ENCODE data around the gene BMPR2. TPM values are rescaled to one million over a fixed set of nuclear protein-coding genes. Genes with fewer than 3 reads are reported as not detected.
A peak's percentile ranks its signal among the peaks of the same experiment; 100 is the strongest.

BMPR2 gene
- polyA plus RNA-seq, 1 donor (not counting 4 experiments of a cell fraction or from before 2014, with no cell fraction given): 31.9 TPM

GRCh38 chr2:202583709-202584219 lies 207.6 kb downstream of the BMPR2 start:
- Histone ChIP-seq H3K27me3 (ENCODE audit: control insufficient read depth, extremely low read depth, insufficient read depth, low read length) (no peaks in the 10 kb centered on the region), H3K4me1 (ENCODE audit: control insufficient read depth, extremely low read depth, insufficient read depth, low read length) (peaks cover 4% of the 10 kb centered on the region), H3K9ac (ENCODE audit: control insufficient read depth, extremely low read depth, insufficient read depth, low read length) (no peak overlapping the region), H3K36me3 (ENCODE audit: control insufficient read depth in 2 of 2, extremely low read depth in 1 of 2, insufficient read depth in 2 of 2, low read length in 2 of 2) (no peaks in the 10 kb centered on the region), H4K20me1 (ENCODE audit: control insufficient read depth, extremely low read depth, insufficient read depth, low read length) (no peaks in the 10 kb centered on the region), H3K9me3 (ENCODE audit: control insufficient read depth, low read depth, low read length) (no peaks in the 10 kb centered on the region), H3K4me2 (ENCODE audit: control insufficient read depth, extremely low read depth, insufficient read depth, low read depth, low read length) (no peak overlapping the region), H3K79me2 (ENCODE audit: control insufficient read depth, insufficient read depth, low read length) (no peaks in the 10 kb centered on the region), H3K9me1 (ENCODE audit: control insufficient read depth, extremely low read depth, insufficient read depth, low read length) (no peaks in the 10 kb centered on the region), H3K4me3 (ENCODE audit: control insufficient read depth in 2 of 3, extremely low read depth in 1 of 3, insufficient read depth in 2 of 3, low read depth in 1 of 3, low read length in 3 of 3) (no peak overlapping the region), H2AFZ (ENCODE audit: control insufficient read depth, low read length) (no peak overlapping the region), H3K27ac (ENCODE audit: control insufficient read depth, insufficient read depth, low read length) (no peak overlapping the region)
- TF ChIP-seq CTCF (optimal IDR thresholded peaks at IDR 0.05 in 1 of 3, IDR thresholded peaks at IDR 0.05 in 1 of 3, conservative IDR thresholded peaks at IDR 0.05 in 1 of 3; ENCODE audit: extremely low read depth in 1 of 3, insufficient read depth in 2 of 3, low read length in 3 of 3): no peak
- no peak for TF ChIP-seq EZH2 (IDR thresholded peaks at IDR 0.05; ENCODE audit: low read length)
- dilution Hi-C loops (cut with MboI; ENCODE audit: extremely low pct_ligation_motif_present, low sequenced_read_pairs): no loop called here
- DNase-seq (ENCODE audit: low read depth, low spot score) (no peak), FAIRE-seq (no peak)

- H3K9me3 ChIP-seq (ENCODE audit: control insufficient read depth, low read depth, low read length): no peaks in the 10 kb centered on the region
- H3K4me3 ChIP-seq (ENCODE audit: control insufficient read depth in 2 of 3, extremely low read depth in 1 of 3, insufficient read depth in 2 of 3, low read depth in 1 of 3, low read length in 3 of 3): no peak overlapping the region
- dilution Hi-C loops (cut with MboI; ENCODE audit: extremely low pct_ligation_motif_present, low sequenced_read_pairs): no loop called here
- H3K9ac ChIP-seq (ENCODE audit: control insufficient read depth, extremely low read depth, insufficient read depth, low read length): no peak overlapping the region
- DNase-seq (ENCODE audit: low read depth, low spot score): peak; percentile 36
- no peak overlapping the region for H3K27ac ChIP-seq (ENCODE audit: control insufficient read depth, insufficient read depth, low read length)
- peak; percentile 94 for FAIRE-seq
- H3K36me3 ChIP-seq (ENCODE audit: control insufficient read depth in 2 of 2, extremely low read depth in 1 of 2, insufficient read depth in 2 of 2, low read length in 2 of 2): no peaks in the 10 kb centered on the region
- H2AFZ ChIP-seq (ENCODE audit: control insufficient read depth, low read length): peak overlapping the region; percentile 73
- no peak for TF ChIP-seq EZH2 (IDR thresholded peaks at IDR 0.05; ENCODE audit: low read length)
- TF ChIP-seq CTCF (optimal IDR thresholded peaks at IDR 0.05 in 1 of 3, IDR thresholded peaks at IDR 0.05 in 1 of 3, conservative IDR thresholded peaks at IDR 0.05 in 1 of 3; ENCODE audit: extremely low read depth in 1 of 3, insufficient read depth in 2 of 3, low read length in 3 of 3): peak; percentile 92 to 94 (median 94)
- H3K4me2 ChIP-seq (ENCODE audit: control insufficient read depth, extremely low read depth, insufficient read depth, low read depth, low read length): peak overlapping the region; percentile 53
- no peaks in the 10 kb centered on the region for H3K79me2 ChIP-seq (ENCODE audit: control insufficient read depth, insufficient read depth, low read length)
- no peaks in the 10 kb centered on the region for H3K9me1 ChIP-seq (ENCODE audit: control insufficient read depth, extremely low read depth, insufficient read depth, low read length)
- peaks cover 7% of the 10 kb centered on the region for H3K4me1 ChIP-seq (ENCODE audit: control insufficient read depth, extremely low read depth, insufficient read depth, low read length)
- no peaks in the 10 kb centered on the region for H3K27me3 ChIP-seq (ENCODE audit: control insufficient read depth, extremely low read depth, insufficient read depth, low read length)
- no peaks in the 10 kb centered on the region for H4K20me1 ChIP-seq (ENCODE audit: control insufficient read depth, extremely low read depth, insufficient read depth, low read length)
Observed at GRCh38 chr2:202588647-202589581, 212.8 kb downstream of the BMPR2 start.

All from keratinocyte (primary cell).